Measurements from ENCODE around the gene SMARCD3. TPM values are rescaled to one million over a fixed set of nuclear protein-coding genes. Genes with fewer than 3 reads are reported as not detected.

Gene SMARCD3
- total and polyA plus RNA-seq, 2 of the 8 experiments (the other 6 are each of a cell fraction or from before 2014, with no cell fraction given), result 3.0 to 5.6 TPM

GRCh38 chr7:151243045-151243349, 5.5 kb downstream of the SMARCD3 start:
- no peak overlapping the region for H2BK20ac ChIP-seq (ENCODE audit: low read length)
- no peak overlapping the region for H3K4me2 ChIP-seq (ENCODE audit: insufficient read depth in 1 of 2, low read depth in 2 of 2, low read length in 2 of 2)
- POLR2A ChIA-PET (ENCODE audit: partially characterized antibody), result interaction anchor here (1.0 to 5.7 kb wide), 5 partner anchors 9 to 22 kb away, joined by 3 to 22 read pairs (median 10); partner anchors contain the start of genes ABCF2 and CHPF2
- H2BK12ac ChIP-seq (ENCODE audit: low read depth, low read length), result no peak overlapping the region
- H3K4ac ChIP-seq (replicated peaks; ENCODE audit: insufficient read length, low read depth, low read length), result no peak overlapping the region
- H3K79me1 ChIP-seq (ENCODE audit: low read depth, low read length), result peaks cover 5% of the 10 kb centered on the region; the same call in 1 of the 2 replicates
- peaks cover 0 to 1% (median 0%) of the 10 kb centered on the region in 4 experiments; a peak in 2 of 8 replicates for H3K36me3 ChIP-seq (ENCODE audit: control insufficient read depth in 2 of 4, insufficient read depth in 4 of 4, low read length in 3 of 4)
- H3K56ac ChIP-seq (replicated peaks; ENCODE audit: insufficient read length, low read depth, low read length), result no peak overlapping the region
- 46% methylated on average over 2 of the region's 2 CpGs; no CpG with 5 or more reads in 1 of the 2 experiments for WGBS, 2 experiments (ENCODE audit: extremely low coverage in 1 of 2, insufficient coverage in 1 of 2, insufficient read length in 1 of 2, insufficient replicate concordance in 2 of 2, low coverage in 1 of 2, low lambda C conversion rate in 2 of 2, missing lambda C conversion rate in 1 of 2)
- no peaks in the 10 kb centered on the region for H3K9me3 ChIP-seq (ENCODE audit: insufficient read depth in 2 of 2, low read depth in 1 of 2, low read length in 1 of 2)
- no peak overlapping the region for H3K27ac ChIP-seq (ENCODE audit: low read depth, low read length)
- peaks cover 14 to 32% (median 31%) of the 10 kb centered on the region in 4 experiments for H3K27me3 ChIP-seq (replicated peaks in 1 of 4; ENCODE audit: control insufficient read depth in 3 of 4, extremely low read depth in 1 of 4, insufficient read depth in 3 of 4, low read length in 3 of 4)
- no peak overlapping the region for H2BK120ac ChIP-seq (replicated peaks; ENCODE audit: low read depth, low read length)
- FAIRE-seq, result no peak
- no peak overlapping the region for H4K91ac ChIP-seq (replicated peaks; ENCODE audit: insufficient read length, low read length)
- no peak overlapping the region for H4K5ac ChIP-seq (ENCODE audit: insufficient read length, low read depth, low read length)
- no peak overlapping the region for H2BK5ac ChIP-seq (ENCODE audit: low read depth, low read length)
- DNase-seq (ENCODE audit: low read depth in 1 of 2, low spot score in 2 of 2), result no peak
- no peak overlapping the region for H3K9ac ChIP-seq (replicated peaks in 1 of 4; ENCODE audit: extremely low read depth in 1 of 4, low read depth in 3 of 4, low read length in 3 of 4)
- H3K14ac ChIP-seq (ENCODE audit: insufficient read length), result no peak overlapping the region
- H2AK5ac ChIP-seq (ENCODE audit: low read depth, low read length), result no peak overlapping the region
- H3K4me1 ChIP-seq (replicated peaks in 1 of 4; ENCODE audit: control insufficient read depth in 3 of 4, insufficient read depth in 4 of 4, low read length in 3 of 4), result peaks cover 0 to 38% (median 27%) of the 10 kb centered on the region in 4 experiments; a peak in 6 of 7 replicates
- H4K8ac ChIP-seq (ENCODE audit: extremely low read depth, insufficient read depth, low read length), result no peak overlapping the region
- no peak overlapping the region; the same call in 1 of the 2 replicates for H3K18ac ChIP-seq (ENCODE audit: extremely low read depth, low read length)
- H4K20me1 ChIP-seq (replicated peaks in 1 of 2; ENCODE audit: control insufficient read depth in 1 of 2, insufficient read depth in 2 of 2, low read length in 2 of 2), result peaks cover 1 to 12% of the 10 kb centered on the region in 2 experiments
- peaks cover 8% of the 10 kb centered on the region; the same call in 1 of the 2 replicates for H3K23me2 ChIP-seq (ENCODE audit: low read depth, low read length)
- H3K23ac ChIP-seq (ENCODE audit: insufficient read length), result no peak overlapping the region
- H3K4me3 ChIP-seq (ENCODE audit: extremely low read depth in 1 of 4, insufficient read depth in 2 of 4, low read depth in 3 of 4, low read length in 4 of 4), result no peak overlapping the region
- H3K79me2 ChIP-seq (ENCODE audit: control insufficient read depth in 1 of 2, insufficient read depth in 2 of 2, low read length in 2 of 2), result no peaks in the 10 kb centered on the region
- H2BK15ac ChIP-seq (ENCODE audit: low read length), result 0 out of 2 replicates have a peak overlapping the region, but pooled peaks have one; percentile 31
- CTCF ChIA-PET (ENCODE audit: partially characterized antibody), result interaction anchor here (0.6 to 5.1 kb wide), 24 partner anchors 8 to 833 kb away, joined by 3 to 71 read pairs (median 8); partner anchors contain the start of genes ABCF2, CHPF2 and H2BK1
- no peak overlapping the region for H2AFZ ChIP-seq (ENCODE audit: low read length)
- TF ChIP-seq SP1 (IDR thresholded peaks at IDR 0.05; ENCODE audit: low read depth, low read length), result no peak
- no peak for TF ChIP-seq SRF (IDR thresholded peaks at IDR 0.05; ENCODE audit: low read depth, low read length)
- TF ChIP-seq ZNF274 (IDR thresholded peaks at IDR 0.05; ENCODE audit: borderline replicate concordance, extremely low read depth, low read length), result no peak
- TF ChIP-seq MAFK (IDR thresholded peaks at IDR 0.05; ENCODE audit: low read depth, low read length), result no peak
- no peak for TF ChIP-seq CHD2 (IDR thresholded peaks at IDR 0.05; ENCODE audit: low read length)
- TF ChIP-seq, protein P1, sequence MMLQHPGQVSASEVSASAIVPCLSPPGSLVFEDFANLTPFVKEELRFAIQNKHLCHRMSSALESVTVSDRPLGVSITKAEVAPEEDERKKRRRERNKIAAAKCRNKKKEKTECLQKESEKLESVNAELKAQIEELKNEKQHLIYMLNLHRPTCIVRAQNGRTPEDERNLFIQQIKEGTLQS (IDR thresholded peaks at IDR 0.05; ENCODE audit: insufficient read depth, low read depth, low read length), result no peak
- no peak for TF ChIP-seq SUZ12 (IDR thresholded peaks at IDR 0.05; ENCODE audit: low read length)
- TF ChIP-seq PHF8 (conservative IDR thresholded peaks at IDR 0.05; ENCODE audit: low read depth, low read length), result no peak
- TF ChIP-seq E2F6 (IDR thresholded peaks at IDR 0.05), result no peak
- TF ChIP-seq TAF1 (IDR thresholded peaks at IDR 0.05; ENCODE audit: low read depth, low read length), result no peak
- no peak for TF ChIP-seq EP300 (IDR thresholded peaks at IDR 0.05; ENCODE audit: borderline replicate concordance in 1 of 2, low read depth in 2 of 2, low read length in 2 of 2)
- no peak for TF ChIP-seq RAD21 (IDR thresholded peaks at IDR 0.05 in 1 of 2, conservative IDR thresholded peaks at IDR 0.05 in 1 of 2; ENCODE audit: low read depth in 2 of 2, low read length in 2 of 2)

All from H1 (cell line).